Heart left ventricle (tissue), 13 donors: ENCODE results near the gene MARCO.

Source experiments
- POLR2A ChIP-seq, 2 donors: fragments of 450-650 bp; IDR thresholded peaks; one replicate each; pipeline ENCODE4 v1.6.1; 2017; ENCODE audit warnings: antibody characterized with exemption in 2 of 2, mild to moderate bottlenecking in 2 of 2, moderate library complexity in 2 of 2
- TF ChIP-seq, protein P1 (sequence below), 12 donors: fragments of 200-600 bp; sonication (generic) in 4 of 12; IDR thresholded peaks; one replicate each; pipeline versions ENCODE4 v1.5.0 to v1.8.0; 2018 to 2022; ENCODE audit warnings: antibody characterized with exemption in 12 of 12, mild to moderate bottlenecking in 5 of 12
- donor health status: ischemic (EF 13 %, LVEDD 7.1; RV severe dilation, severe dysfunction).
- donor health status: DM: no; HTN: yes; CAD: no.
- donor health status: DM: no; HTN: no; CAD: no.
- donor health status: ischemic (EF 25% LVEDD 6.9; RV normal size, moderate dysfunction).
- donor health status: ischemic (EF 25% LVEDD 5.7; RV mildly dilated, moderate dysfunction).
- donor health status: ischemic (EF 35%, LVEDD 5.7; RV mildly dilated, moderate dysfunction).
- donor health status: nonischemic (EF 11% LVEDD 7.7; RV severe dilation, severe dysfunction).
- donor health status: DM: yes; HTN: yes; CAD: no.
- donor health status: PGD.
- donor health status: ischemic (EF 29% LVEDD 5.4; RV normal size, mild dysfunction).
- donor health status: nonischemic (EF 23%, LVEDD 6.1; RV moderate dilation, normal function).

DNA sequence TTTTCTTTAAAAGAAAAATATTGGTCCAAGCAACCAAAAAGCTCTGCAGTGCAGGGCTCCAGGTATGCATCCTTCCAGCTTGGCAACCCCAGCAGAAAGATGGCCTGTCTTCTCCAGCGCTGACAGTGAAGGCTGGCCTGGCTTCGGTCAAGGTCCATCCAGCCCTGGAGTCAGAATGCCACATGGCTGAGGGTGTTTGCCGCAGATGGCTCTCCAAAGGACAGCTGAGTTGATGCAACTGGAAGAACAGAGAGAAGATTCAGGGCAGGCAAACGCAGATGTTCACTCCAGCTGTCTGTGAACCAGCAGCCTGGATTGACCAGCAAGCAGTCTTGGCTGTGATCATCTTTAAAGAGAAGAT lies 51.4 kb downstream of the MARCO start:
- TF ChIP-seq, protein P1, sequence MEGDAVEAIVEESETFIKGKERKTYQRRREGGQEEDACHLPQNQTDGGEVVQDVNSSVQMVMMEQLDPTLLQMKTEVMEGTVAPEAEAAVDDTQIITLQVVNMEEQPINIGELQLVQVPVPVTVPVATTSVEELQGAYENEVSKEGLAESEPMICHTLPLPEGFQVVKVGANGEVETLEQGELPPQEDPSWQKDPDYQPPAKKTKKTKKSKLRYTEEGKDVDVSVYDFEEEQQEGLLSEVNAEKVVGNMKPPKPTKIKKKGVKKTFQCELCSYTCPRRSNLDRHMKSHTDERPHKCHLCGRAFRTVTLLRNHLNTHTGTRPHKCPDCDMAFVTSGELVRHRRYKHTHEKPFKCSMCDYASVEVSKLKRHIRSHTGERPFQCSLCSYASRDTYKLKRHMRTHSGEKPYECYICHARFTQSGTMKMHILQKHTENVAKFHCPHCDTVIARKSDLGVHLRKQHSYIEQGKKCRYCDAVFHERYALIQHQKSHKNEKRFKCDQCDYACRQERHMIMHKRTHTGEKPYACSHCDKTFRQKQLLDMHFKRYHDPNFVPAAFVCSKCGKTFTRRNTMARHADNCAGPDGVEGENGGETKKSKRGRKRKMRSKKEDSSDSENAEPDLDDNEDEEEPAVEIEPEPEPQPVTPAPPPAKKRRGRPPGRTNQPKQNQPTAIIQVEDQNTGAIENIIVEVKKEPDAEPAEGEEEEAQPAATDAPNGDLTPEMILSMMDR (IDR thresholded peaks at IDR 0.05): no peak
- TF ChIP-seq POLR2A (IDR thresholded peaks at IDR 0.05): no peak
